Smooth muscle cell (in vitro differentiated cells): Measurements from ENCODE around the gene IL4R. TPM values are rescaled to one million over a fixed set of nuclear protein-coding genes. Genes with fewer than 3 reads are reported as not detected.

Source experiments
- DNase-seq: peaks from one replicate; lab custom pipeline; 2025; ENCODE audit not compliant: unreplicated experiment; lab: John Stamatoyannopoulos, UW
- H2AFZ ChIP-seq: fragments of 200-600 bp; sonication (generic); 2 replicates; pipeline ENCODE4 v1.6.0; 2016; ENCODE audit warnings: antibody characterized with exemption, low read depth, mild to moderate bottlenecking
- H3F3A ChIP-seq: fragments of 200-600 bp; sonication (generic); 2 replicates; pipeline ENCODE4 v1.6.0; 2017; ENCODE audit warnings: antibody characterized with exemption, low read depth
- H3K27ac ChIP-seq: fragments of 200-600 bp; sonication (generic); 2 replicates; pipeline ENCODE4 v1.5.1; 2016; ENCODE audit warnings: low read depth, mild to moderate bottlenecking
- H3K27me3 ChIP-seq: fragments of 200-600 bp; sonication (generic); 2 replicates; pipeline ENCODE4 v1.6.1; 2016; ENCODE audit warnings: low read depth, mild to moderate bottlenecking
- H3K36me3 ChIP-seq: fragments of 200-600 bp; sonication (generic); 2 replicates; pipeline ENCODE4 v1.5.1; 2016; ENCODE audit warnings: low read depth
- H3K4me1 ChIP-seq: fragments of 200-600 bp; sonication (generic); 2 replicates; pipeline ENCODE4 v1.5.1; 2016; ENCODE audit warnings: low read depth
- H3K4me2 ChIP-seq: fragments of 200-600 bp; sonication (generic); 2 replicates; pipeline ENCODE4 v1.6.0; 2016; ENCODE audit warnings: mild to moderate bottlenecking
- H3K4me3 ChIP-seq: fragments of 200-600 bp; sonication (generic); 2 replicates; pipeline ENCODE4 v1.5.1; 2016; ENCODE audit warnings: mild to moderate bottlenecking
- H3K79me2 ChIP-seq: fragments of 200-600 bp; sonication (generic); 2 replicates; pipeline ENCODE4 v1.6.0; 2016; ENCODE audit warnings: low read depth, mild to moderate bottlenecking
- H3K9ac ChIP-seq: fragments of 200-600 bp; sonication (generic); 2 replicates; pipeline ENCODE4 v1.6.0; 2016; ENCODE audit warnings: low read depth
- H3K9me3 ChIP-seq: fragments of 200-600 bp; sonication (generic); replicated peaks from 2 replicates; pipeline ENCODE4 v1.5.1; 2016; ENCODE audit warnings: low read depth
- H4K20me1 ChIP-seq: fragments of 200-600 bp; sonication (generic); 2 replicates; pipeline ENCODE4 v1.6.0; 2016; ENCODE audit warnings: low read depth
- WGBS: methylation state at CpG from one replicate; pipeline ENCODE4 v1.1.7; 2016; ENCODE audit warnings: low lambda C conversion rate; 5-methylcytosine and 5-hydroxymethylcytosine counted together
- polyA plus RNA-seq: library from polyadenylated mRNA; unstranded; fragments of >200 nt; fragmentation: Nextera tagmentation; extraction: Ambion mirVana; gene quantifications from 2 replicates; pipeline ENCODE4 v1.2.1, GENCODE V29; 2016
- total RNA-seq: library from RNA; depleted of rRNA; stranded (reverse); fragments of >200 nt; gene quantifications from 2 replicates; pipeline ENCODE4 v1.2.3, GENCODE V29; 2014
- TF ChIP-seq, protein P1 (sequence below): fragments of 200-600 bp; sonication (generic); IDR thresholded peaks from 2 replicates; pipeline ENCODE4 v1.5.1; 2017; ENCODE audit warnings: borderline replicate concordance, mild to moderate bottlenecking, antibody characterized with exemption; ENCODE audit not compliant: insufficient read depth, poor library complexity, severe bottlenecking

Gene IL4R
- total and polyA plus RNA-seq, 2 experiments from 2014 or later: 13.4 to 24.0 TPM

DNA sequence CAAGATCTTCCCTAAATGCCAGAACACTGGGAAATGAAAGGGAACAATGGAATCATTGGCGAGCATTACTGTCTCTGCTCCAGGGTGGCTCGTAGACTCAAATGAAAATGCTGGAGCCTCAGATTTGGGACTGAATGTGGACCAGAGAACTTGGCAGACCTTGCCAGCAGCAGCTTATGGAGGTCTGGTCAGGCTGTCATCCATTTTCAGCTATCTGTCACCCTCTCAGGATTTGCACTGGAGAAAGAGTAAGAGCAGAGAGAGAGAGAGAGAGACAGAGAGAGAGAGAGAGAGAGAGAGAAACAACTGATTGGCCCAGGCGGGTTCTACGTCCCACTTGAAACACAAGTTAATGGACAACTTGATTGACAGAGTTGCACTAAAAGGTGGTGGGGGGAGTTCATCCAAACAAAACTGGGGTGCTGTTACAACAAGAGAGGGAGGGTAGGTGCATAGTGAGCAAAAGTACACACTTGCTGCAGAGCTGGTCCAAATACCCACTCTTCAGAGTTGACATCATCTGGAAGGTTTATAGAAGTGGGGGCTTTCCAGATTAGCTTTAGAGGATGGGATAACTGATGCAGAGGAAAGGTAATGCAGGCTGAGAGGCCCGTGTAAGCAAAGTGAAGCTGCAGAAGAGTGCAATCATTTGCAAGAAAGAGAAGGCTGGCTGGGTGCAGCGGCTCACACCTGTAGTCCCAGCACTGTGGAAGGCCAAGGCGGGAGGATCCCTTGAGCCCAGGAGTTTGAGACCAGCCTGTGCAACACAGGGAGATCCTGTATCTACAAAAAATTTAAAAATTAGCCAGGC lies 28.7 kb upstream of the IL4R start:
- H3K36me3 ChIP-seq: no peaks in the 10 kb centered on the region
- H3K4me2 ChIP-seq: no peak overlapping the region
- DNase-seq: no peak
- no peaks in the 10 kb centered on the region for H3K9me3 ChIP-seq
- H4K20me1 ChIP-seq: no peaks in the 10 kb centered on the region
- no peak overlapping the region for H3K27ac ChIP-seq
- H3F3A ChIP-seq: no peaks in the 10 kb centered on the region
- H3K27me3 ChIP-seq: no peaks in the 10 kb centered on the region
- no peaks in the 10 kb centered on the region for H3K4me1 ChIP-seq
- H3K9ac ChIP-seq: no peak overlapping the region
- TF ChIP-seq, protein P1, sequence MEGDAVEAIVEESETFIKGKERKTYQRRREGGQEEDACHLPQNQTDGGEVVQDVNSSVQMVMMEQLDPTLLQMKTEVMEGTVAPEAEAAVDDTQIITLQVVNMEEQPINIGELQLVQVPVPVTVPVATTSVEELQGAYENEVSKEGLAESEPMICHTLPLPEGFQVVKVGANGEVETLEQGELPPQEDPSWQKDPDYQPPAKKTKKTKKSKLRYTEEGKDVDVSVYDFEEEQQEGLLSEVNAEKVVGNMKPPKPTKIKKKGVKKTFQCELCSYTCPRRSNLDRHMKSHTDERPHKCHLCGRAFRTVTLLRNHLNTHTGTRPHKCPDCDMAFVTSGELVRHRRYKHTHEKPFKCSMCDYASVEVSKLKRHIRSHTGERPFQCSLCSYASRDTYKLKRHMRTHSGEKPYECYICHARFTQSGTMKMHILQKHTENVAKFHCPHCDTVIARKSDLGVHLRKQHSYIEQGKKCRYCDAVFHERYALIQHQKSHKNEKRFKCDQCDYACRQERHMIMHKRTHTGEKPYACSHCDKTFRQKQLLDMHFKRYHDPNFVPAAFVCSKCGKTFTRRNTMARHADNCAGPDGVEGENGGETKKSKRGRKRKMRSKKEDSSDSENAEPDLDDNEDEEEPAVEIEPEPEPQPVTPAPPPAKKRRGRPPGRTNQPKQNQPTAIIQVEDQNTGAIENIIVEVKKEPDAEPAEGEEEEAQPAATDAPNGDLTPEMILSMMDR: no peak
- H2AFZ ChIP-seq: no peak overlapping the region
- no peak overlapping the region for H3K4me3 ChIP-seq
- WGBS: 94% methylated on average over 7 of the region's 7 CpGs
- no peaks in the 10 kb centered on the region for H3K79me2 ChIP-seq

DNA sequence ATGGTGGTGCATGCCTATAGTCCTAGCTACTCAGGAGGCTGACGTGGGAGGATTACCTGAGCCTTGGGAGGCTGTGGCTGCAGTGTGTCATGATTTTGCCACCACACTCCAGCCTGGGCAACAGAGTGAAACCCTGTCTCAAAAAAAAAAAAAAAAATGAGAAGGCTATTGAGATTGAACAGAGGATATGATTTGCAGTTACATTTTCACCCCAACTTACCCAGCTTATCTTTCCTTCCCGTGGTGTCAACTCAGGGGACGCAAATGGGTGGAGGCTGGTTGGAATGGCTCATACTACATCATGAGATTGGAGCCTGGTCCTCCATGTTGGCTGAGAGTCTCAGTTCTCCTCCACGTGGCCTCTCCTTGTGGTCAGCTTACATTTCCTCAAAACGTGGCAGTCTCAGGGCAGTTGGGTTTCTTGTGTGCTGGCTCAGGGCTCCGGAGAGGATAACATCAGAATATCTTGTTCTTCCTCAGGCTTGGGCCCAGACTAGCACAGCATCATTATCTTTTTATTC lies 28.0 kb upstream of the IL4R start:
- Histone ChIP-seq H3K27ac (peak overlapping the region; percentile 14), H3K4me1 (no peaks in the 10 kb centered on the region), H3K9me3 (no peaks in the 10 kb centered on the region), H2AFZ (no peak overlapping the region), H3K4me2 (no peak overlapping the region), H3K27me3 (no peaks in the 10 kb centered on the region), H3K9ac (no peak overlapping the region), H3F3A (no peaks in the 10 kb centered on the region), H4K20me1 (no peaks in the 10 kb centered on the region), H3K4me3 (no peak overlapping the region), H3K79me2 (no peaks in the 10 kb centered on the region), H3K36me3 (no peaks in the 10 kb centered on the region)
- TF ChIP-seq, protein P1: no peak
- 91% methylated on average over 6 of the region's 6 CpGs for WGBS
- DNase-seq: no peak

DNA sequence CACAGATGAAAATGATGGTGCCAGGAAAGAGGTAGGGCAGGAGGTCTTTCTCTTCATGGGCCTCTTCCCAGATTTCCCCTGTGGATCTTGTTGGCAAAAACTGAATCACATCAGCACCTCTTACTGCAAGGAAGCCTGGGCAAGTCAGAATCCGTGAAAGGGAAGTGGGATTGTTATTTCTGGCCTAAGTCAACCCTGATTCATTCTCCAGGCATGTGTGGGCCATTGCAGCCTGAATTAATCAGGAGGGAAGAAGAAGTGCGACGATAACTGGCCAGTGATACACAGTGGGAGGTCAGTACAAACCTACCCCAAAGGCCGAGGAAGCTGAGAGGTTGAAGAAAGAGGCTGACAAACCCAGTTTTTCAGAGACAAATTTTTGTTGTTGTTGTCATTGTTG lies 27.3 kb upstream of the IL4R start:
- WGBS: 7% methylated on average over 4 of the region's 4 CpGs
- H3K27ac ChIP-seq: peak overlapping the region; percentile 14
- TF ChIP-seq, protein P1: no peak
- H3K36me3 ChIP-seq: no peaks in the 10 kb centered on the region
- H3K4me1 ChIP-seq: no peaks in the 10 kb centered on the region
- no peak overlapping the region for H3K9ac ChIP-seq
- H3K4me2 ChIP-seq: no peak overlapping the region
- no peaks in the 10 kb centered on the region for H4K20me1 ChIP-seq
- no peaks in the 10 kb centered on the region for H3K9me3 ChIP-seq
- H3K27me3 ChIP-seq: no peaks in the 10 kb centered on the region
- no peak for DNase-seq
- H3F3A ChIP-seq: no peaks in the 10 kb centered on the region
- H3K79me2 ChIP-seq: no peaks in the 10 kb centered on the region
- no peak overlapping the region for H3K4me3 ChIP-seq
- no peak overlapping the region for H2AFZ ChIP-seq
